Activated T-helper 2 cell treated with anti-CD3 and anti-CD28 coated beads, Interferon-gamma antibody, Interleukin-2, Interleukin-4, amounts not matched to agents 10 μg/mL and 5 μg/mL and 100 μg/mL, durations not matched to agents 14 hours and 24 hours and 36 hours (primary cell): Measurements from ENCODE around the gene RGS6. TPM values are rescaled to one million over a fixed set of nuclear protein-coding genes. Genes with fewer than 3 reads are reported as not detected.

Source experiments
- DNase-seq: peaks from one replicate; pipeline ENCODE4 v3.0.0; 2021; ENCODE audit warnings: low spot score
- H3K27ac Mint-ChIP-seq: one replicate; pipeline ENCODE4 v1.8.0; 2021; ENCODE audit warnings: mixed read lengths
- H3K27me3 Mint-ChIP-seq: one replicate; pipeline ENCODE4 v1.8.0; 2021; ENCODE audit warnings: low read depth, mixed read lengths
- H3K36me3 Mint-ChIP-seq: one replicate; pipeline ENCODE4 v1.8.0; 2021; ENCODE audit warnings: low read depth, mixed read lengths
- H3K4me1 Mint-ChIP-seq: one replicate; pipeline ENCODE4 v1.8.0; 2021; ENCODE audit warnings: low read depth, mixed read lengths
- H3K4me3 Mint-ChIP-seq: one replicate; pipeline ENCODE4 v1.8.0; 2021; ENCODE audit warnings: low read depth, mild to moderate bottlenecking, moderate library complexity, mixed read lengths
- H3K9me3 Mint-ChIP-seq: one replicate; pipeline ENCODE4 v1.8.0; 2021; ENCODE audit warnings: mixed read lengths
- intact Hi-C: fragments of 100-400 bp; cut with micrococcal nuclease; formaldehyde crosslinking; loops from one replicate; pipeline ENCODE4 v1.15.1; 2023
- total RNA-seq: library from RNA; stranded (reverse); gene quantifications from 2 replicates; pipeline ENCODE4 v1.2.3, GENCODE V29; 2022

RGS6 gene
- total RNA-seq, 1 donor from 2014 or later = 3.7 TPM

DNA sequence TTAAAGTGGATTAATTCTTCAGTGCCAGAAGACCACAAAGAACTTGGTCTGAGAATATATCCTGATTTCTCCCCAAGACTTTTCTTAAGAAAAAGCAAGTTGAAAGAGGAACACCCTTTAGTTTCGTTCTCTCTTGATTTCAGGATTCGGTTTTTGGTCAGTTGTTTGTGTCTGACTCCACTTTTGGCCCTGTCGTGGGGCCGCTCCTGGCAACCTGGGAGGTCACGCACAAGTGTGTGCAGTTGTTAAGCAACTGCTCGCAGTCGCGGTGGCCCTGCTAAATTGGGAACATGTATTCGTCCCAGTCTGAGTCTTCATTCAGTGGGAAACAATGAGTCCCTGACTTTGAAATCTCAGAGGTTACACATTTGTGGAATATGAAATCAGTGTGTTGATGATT lies 68.7 kb downstream of the RGS6 start:
- peaks cover 2% of the 10 kb centered on the region for H3K27me3 Mint-ChIP-seq
- H3K4me1 Mint-ChIP-seq = peaks cover 1% of the 10 kb centered on the region
- intact Hi-C loops = loop anchor here (1.0 kb wide), 1 partner anchor 35 kb away; no protein-coding TSS in a partner anchor
- no peak overlapping the region for H3K4me3 Mint-ChIP-seq
- H3K9me3 Mint-ChIP-seq = peaks cover 14% of the 10 kb centered on the region
- no peak for DNase-seq
- H3K36me3 Mint-ChIP-seq = no peaks in the 10 kb centered on the region
- no peak overlapping the region for H3K27ac Mint-ChIP-seq

DNA sequence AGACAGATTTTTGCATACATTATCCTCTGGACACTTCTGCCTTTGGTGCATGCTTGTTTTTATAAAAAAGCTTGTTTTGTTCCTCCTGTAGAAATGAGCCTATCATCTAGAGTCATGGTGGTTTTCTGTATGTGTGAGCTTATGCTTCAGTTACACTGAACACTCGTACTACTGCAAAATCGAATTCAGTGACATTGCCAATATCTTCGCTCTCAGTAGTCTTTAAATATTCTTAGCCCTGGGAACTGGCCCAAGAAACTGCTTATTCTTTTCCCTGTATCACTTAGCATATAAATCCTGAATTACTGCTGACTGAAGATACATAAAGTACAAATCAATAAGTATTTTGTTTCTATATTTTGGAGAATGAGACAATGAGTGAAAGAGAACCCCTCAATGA lies 70.5 kb downstream of the RGS6 start:
- Mint-ChIP-seq H3K36me3 (no peaks in the 10 kb centered on the region), H3K9me3 (peaks cover 14% of the 10 kb centered on the region), H3K4me3 (no peak overlapping the region), H3K4me1 (peaks cover 1% of the 10 kb centered on the region), H3K27me3 (peaks cover 8% of the 10 kb centered on the region), H3K27ac (no peak overlapping the region)
- no peak for DNase-seq
- intact Hi-C loops = no loop called here

DNA sequence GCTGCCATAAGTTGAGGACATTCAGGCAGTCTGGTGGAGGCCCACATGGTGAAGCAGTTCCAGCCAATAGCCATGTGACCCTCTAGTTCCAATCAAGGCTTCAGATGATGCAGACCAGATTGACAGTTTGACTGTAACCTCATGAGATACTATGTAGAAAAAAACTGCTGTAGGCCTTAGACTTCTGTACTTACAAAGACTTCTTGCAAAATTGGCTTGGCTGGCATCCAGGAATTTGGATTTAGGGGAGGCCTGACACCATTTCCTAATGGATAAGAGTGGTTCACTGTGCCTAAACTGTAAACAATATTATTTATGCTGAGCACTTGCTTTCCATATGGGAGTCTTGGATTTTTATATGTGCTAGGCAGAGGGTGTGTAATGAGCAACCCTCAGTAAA lies 76.4 kb downstream of the RGS6 start:
- no peaks in the 10 kb centered on the region for H3K36me3 Mint-ChIP-seq
- peaks cover 10% of the 10 kb centered on the region for H3K27me3 Mint-ChIP-seq
- H3K4me3 Mint-ChIP-seq = no peak overlapping the region
- DNase-seq = no peak
- intact Hi-C loops = no loop called here
- no peak overlapping the region for H3K27ac Mint-ChIP-seq
- no peaks in the 10 kb centered on the region for H3K4me1 Mint-ChIP-seq
- H3K9me3 Mint-ChIP-seq = no peaks in the 10 kb centered on the region

DNA sequence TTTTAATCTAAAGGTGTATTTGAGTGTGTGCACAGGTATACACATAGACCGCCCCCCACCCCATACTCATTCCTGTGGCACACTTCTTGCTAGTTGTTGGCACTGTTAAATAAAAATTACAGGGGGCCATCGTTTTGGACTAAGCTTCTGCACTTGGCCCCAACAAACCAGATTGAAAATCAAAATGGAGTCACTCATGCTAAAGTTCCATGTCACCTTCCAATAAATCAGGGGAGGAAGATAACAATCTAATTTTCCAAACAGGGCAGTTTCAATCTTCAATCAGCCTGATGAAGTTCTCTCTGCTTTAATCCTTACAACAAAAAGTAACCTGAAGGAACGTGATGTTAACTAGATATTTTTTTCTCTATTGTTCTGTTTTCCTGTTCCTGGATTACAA lies 78.2 kb downstream of the RGS6 start:
- Mint-ChIP-seq H3K27ac (no peak overlapping the region), H3K4me3 (no peak overlapping the region)

DNA sequence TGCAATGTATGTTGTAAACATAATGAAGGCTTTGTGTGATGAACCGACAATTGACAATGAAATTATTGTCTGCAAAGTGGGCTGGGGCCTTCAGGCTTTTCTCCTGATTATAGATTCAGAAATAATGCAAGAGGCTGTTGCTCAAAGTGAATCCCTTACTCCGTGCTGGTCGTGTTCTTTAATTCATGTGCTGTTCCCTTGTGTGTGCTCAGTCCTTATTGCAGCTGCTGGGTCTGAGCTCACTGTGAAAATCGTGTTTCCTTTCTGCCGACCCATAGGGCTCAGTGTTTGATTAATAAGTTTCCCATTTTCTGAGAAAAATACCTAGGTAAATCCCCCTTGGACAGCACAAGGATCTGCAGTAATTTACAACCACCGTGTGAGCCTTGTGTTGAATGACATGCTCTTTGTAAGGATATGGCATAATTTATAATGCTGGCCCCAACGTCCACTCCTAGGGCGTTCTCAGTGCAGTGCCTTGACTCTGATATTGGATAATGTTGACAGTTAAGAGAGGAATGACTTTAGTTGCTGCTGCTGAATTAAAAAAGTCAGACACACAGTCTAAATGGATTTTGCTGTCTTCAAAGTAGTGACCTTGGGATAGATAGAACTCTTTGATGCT lies 81.6 kb downstream of the RGS6 start:
- Mint-ChIP-seq H3K36me3 (no peaks in the 10 kb centered on the region), H3K4me3 (no peak overlapping the region), H3K27ac (no peak overlapping the region), H3K9me3 (no peaks in the 10 kb centered on the region), H3K27me3 (peaks cover 21% of the 10 kb centered on the region), H3K4me1 (no peaks in the 10 kb centered on the region)
- DNase-seq = no peak
- intact Hi-C loops = no loop called here

More for the DNA sequence above, 78.2 kb downstream of the RGS6 start:
- no peak for DNase-seq
- Mint-ChIP-seq H3K4me1 (no peaks in the 10 kb centered on the region), H3K36me3 (no peaks in the 10 kb centered on the region), H3K9me3 (no peaks in the 10 kb centered on the region), H3K27me3 (peaks cover 18% of the 10 kb centered on the region)
- intact Hi-C loops = no loop called here

DNA sequence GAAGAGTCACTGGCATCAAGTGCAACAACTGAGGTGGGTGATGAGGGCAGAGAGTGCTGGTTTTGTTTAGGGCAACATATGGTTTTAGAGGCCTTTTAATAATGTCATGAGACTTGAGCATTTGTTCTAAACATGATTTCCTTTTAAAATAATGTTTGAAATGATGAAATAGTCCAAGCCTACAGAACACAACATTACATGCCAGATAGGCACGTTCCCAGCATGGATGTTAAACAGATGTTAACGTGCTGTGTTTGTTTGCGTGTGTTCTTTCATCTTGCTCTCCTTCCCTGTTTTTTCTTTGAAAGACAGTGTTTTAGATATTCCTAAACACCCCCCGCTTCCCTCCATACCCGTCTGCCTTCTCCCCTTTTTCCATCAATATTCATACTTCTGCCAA lies 82.3 kb downstream of the RGS6 start:
- H3K4me1 Mint-ChIP-seq = no peaks in the 10 kb centered on the region
- intact Hi-C loops = no loop called here
- DNase-seq = no peak
- H3K4me3 Mint-ChIP-seq = no peak overlapping the region
- H3K27me3 Mint-ChIP-seq = peaks cover 25% of the 10 kb centered on the region
- no peak overlapping the region for H3K27ac Mint-ChIP-seq
- no peaks in the 10 kb centered on the region for H3K36me3 Mint-ChIP-seq
- H3K9me3 Mint-ChIP-seq = no peaks in the 10 kb centered on the region

DNA sequence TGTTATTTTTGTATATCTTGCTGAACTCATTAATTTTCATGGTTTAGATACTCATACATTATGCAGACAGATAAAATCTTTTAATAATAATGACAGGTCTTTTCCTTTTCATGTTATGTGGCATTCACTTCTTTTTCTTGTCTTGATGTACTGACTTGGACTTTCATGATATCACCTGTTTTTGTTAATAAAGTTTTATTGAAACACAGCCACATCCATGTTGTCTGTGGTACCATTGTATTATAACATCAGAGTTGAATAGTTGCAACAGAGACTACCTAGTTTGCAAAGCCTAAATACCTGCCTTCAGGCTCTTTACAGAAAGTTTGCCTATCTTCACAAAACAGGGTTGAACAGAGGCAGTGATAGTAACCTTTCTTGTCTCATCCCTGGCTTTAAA lies 85.1 kb downstream of the RGS6 start:
- Mint-ChIP-seq H3K4me3 (no peak overlapping the region), H3K27ac (no peak overlapping the region), H3K9me3 (no peaks in the 10 kb centered on the region), H3K4me1 (no peaks in the 10 kb centered on the region), H3K27me3 (peaks cover 34% of the 10 kb centered on the region), H3K36me3 (no peaks in the 10 kb centered on the region)
- DNase-seq = no peak
- intact Hi-C loops = no loop called here

DNA sequence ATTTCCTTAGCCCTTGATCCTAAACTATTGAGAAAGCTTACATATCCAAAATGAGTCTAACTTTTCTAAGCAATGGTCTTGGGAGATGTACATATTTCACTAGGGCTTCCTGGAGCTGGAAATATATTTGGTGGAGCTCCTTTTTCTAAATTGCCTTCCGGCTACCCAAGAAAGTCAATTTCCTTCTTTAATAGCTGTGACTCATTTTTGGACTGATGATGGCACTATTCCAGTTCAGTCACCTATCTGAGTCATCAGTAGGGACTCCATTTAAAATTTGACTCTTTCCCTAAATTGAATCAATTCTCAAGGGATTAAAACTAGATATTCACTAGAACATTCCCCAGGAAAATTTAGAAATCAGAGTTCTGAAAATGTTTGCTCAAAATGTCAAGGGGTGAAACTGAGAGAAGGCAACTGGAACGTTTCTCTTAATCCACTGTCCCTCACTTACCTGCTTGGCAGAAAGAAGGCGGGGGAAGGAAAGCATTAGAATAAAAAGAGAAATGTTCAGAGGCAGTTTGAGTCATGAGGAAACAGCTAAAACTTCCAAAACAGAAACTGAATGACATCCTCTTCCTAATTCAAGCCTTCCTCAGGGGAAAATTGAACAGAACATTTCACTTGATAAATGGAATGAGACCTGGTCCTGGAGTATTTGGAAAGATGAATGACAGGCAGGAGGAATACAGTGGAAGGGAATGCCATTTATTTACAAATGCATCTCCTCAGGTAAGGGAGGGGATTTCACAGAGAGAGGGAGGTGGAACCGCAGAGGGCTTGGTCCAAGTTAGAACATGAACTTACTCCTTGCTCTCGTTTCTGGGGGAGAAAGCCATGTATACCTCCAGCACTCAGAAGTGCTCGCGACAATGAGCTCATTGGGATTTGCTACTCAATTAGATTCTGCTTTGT lies 91.2 kb downstream of the RGS6 start:
- Mint-ChIP-seq H3K27ac (no peak overlapping the region), H3K9me3 (no peaks in the 10 kb centered on the region), H3K4me1 (peaks cover 10% of the 10 kb centered on the region), H3K36me3 (no peaks in the 10 kb centered on the region), H3K4me3 (no peak overlapping the region), H3K27me3 (peaks cover 36% of the 10 kb centered on the region)
- intact Hi-C loops = loop anchor here (1.0 to 10.0 kb wide), 4 partner anchors 26 to 269 kb away; partner anchors contain the start of gene RGS6
- no peak for DNase-seq

DNA sequence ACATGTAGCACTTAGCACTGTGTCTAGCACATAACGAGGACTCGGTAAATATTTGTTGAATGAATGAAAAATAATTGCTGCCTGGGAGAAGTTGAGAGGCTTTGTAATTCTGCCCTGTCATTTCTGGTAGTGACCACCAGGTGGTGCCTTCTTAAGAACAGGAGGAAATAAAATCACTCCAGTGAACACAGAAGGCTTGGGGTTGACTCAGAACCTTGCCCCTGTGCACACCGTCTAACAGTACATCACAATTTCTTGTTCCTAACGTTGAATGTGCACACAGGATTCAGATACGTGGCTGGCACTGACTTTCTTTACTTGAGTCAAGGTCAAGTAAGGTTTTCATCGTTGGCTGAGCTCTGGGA lies 91.8 kb downstream of the RGS6 start:
- DNase-seq = peak; percentile 40
- intact Hi-C loops = loop anchor here (1.0 to 10.0 kb wide), 4 partner anchors 25 to 268 kb away; partner anchors contain the start of gene RGS6
- no peak overlapping the region for H3K27ac Mint-ChIP-seq
- H3K27me3 Mint-ChIP-seq = peaks cover 39% of the 10 kb centered on the region
- no peak overlapping the region for H3K4me3 Mint-ChIP-seq
- no peaks in the 10 kb centered on the region for H3K36me3 Mint-ChIP-seq
- no peaks in the 10 kb centered on the region for H3K9me3 Mint-ChIP-seq
- peaks cover 10% of the 10 kb centered on the region for H3K4me1 Mint-ChIP-seq

DNA sequence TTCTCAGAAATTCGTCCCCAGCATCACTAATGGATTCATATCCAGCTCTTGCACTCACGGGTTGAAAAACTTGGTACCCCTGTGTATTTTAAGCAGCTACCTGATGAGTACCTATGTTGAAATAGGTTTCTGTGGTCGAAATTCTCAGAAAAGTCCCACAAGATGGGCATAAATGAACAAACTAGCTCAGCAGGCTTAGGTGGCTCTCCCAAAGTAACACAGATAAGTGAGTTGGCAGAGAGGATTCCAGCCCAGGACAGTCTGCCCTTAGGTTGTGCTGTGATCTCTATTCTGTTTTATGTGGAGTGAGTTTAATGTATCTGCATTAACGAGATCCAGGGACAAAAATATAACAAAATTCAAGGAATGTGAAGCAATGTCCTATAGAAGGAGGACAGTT lies 92.3 kb downstream of the RGS6 start:
- intact Hi-C loops = loop anchor here (1.0 to 10.0 kb wide), 4 partner anchors 25 to 268 kb away; partner anchors contain the start of gene RGS6
- Mint-ChIP-seq H3K27ac (no peak overlapping the region), H3K36me3 (no peaks in the 10 kb centered on the region), H3K4me1 (peaks cover 10% of the 10 kb centered on the region), H3K27me3 (peaks cover 40% of the 10 kb centered on the region), H3K9me3 (no peaks in the 10 kb centered on the region), H3K4me3 (no peak overlapping the region)
- DNase-seq = no peak

DNA sequence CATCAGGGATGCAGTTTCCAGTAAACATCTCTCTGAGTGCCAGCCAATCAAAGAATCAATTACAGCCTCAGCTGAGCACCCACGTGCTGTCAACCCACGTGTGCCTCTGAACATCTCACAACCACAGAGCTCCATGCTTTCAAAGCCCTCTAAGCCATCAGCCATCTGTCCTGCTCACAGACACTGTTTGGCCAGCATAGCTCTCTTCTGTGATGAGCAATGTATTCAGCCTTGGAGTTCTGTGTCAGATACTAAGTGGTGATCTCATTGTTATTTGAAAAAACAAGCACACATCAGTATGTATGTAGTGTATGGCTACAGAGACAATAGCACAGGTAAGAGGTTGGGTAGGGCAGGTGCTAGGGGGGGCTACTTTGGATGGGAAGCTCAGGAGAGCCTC lies 94.3 kb downstream of the RGS6 start:
- H3K36me3 Mint-ChIP-seq = no peaks in the 10 kb centered on the region
- no peaks in the 10 kb centered on the region for H3K9me3 Mint-ChIP-seq
- intact Hi-C loops = loop anchor here (10.0 kb wide), 1 partner anchor 128 kb away; no protein-coding TSS in a partner anchor
- H3K4me1 Mint-ChIP-seq = peaks cover 10% of the 10 kb centered on the region
- no peak for DNase-seq
- no peak overlapping the region for H3K27ac Mint-ChIP-seq
- peaks cover 38% of the 10 kb centered on the region for H3K27me3 Mint-ChIP-seq
- H3K4me3 Mint-ChIP-seq = no peak overlapping the region

DNA sequence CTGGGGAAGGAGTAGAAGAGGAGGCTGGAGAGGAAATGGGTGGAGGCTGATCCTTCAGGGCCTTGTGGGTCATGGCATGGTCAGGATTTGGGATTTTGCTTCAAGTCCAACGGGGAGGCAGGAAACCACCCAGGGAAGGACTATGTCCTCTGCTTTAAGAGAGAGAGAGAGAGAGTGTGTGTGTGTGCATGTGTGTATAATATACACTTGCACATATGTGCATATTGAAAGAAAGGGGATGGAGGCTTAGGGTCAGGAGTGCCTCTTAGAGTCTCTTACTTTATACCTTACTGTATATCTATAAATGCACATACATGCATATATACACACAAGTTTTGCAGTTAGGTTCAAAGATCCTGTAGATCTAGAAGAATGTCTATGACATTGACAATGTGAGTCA lies 94.8 kb downstream of the RGS6 start:
- Mint-ChIP-seq H3K9me3 (no peaks in the 10 kb centered on the region), H3K4me1 (peaks cover 10% of the 10 kb centered on the region), H3K27ac (no peak overlapping the region), H3K4me3 (no peak overlapping the region), H3K27me3 (peaks cover 35% of the 10 kb centered on the region), H3K36me3 (no peaks in the 10 kb centered on the region)
- DNase-seq = no peak
- intact Hi-C loops = loop anchor here (10.0 kb wide), 1 partner anchor 128 kb away; no protein-coding TSS in a partner anchor

DNA sequence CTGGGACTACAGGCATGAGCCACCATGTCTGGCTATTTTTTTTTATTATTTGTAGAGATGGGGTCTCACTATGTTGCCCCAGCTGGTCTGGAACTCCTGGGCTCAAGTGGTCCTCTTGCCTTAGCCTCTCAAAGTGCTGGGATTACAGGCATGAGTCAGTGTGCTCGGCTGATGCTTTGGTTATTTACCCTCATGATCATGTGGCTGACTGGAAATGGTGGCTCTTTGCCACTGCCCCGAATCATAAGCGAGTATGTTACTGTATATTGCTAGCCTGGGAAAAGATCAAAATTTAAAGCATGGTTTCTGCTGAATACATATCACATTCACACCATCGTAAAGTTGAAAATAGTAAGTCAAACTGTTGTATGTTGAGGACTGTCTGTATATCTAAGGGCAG lies 101.1 kb downstream of the RGS6 start:
- H3K9me3 Mint-ChIP-seq = no peaks in the 10 kb centered on the region
- intact Hi-C loops = no loop called here

More for the DNA sequence above, 101.1 kb downstream of the RGS6 start:
- peaks cover 33% of the 10 kb centered on the region for H3K27me3 Mint-ChIP-seq
- no peak overlapping the region for H3K4me3 Mint-ChIP-seq
- no peak overlapping the region for H3K27ac Mint-ChIP-seq
- no peak for DNase-seq
- peaks cover 1% of the 10 kb centered on the region for H3K4me1 Mint-ChIP-seq
- H3K36me3 Mint-ChIP-seq = no peaks in the 10 kb centered on the region
